Upper lobe of left lung (tissue), 4 donors: ENCODE results near the gene PLD3.
A peak's percentile ranks its signal among the peaks of the same experiment; 100 is the strongest.

Source experiments
- EP300 ChIP-seq, 4 donors: sonication (generic); formaldehyde crosslinking; IDR thresholded peaks; one replicate each; pipeline ENCODE4 v1.5.1; 2017; ENCODE audit warnings: antibody characterized with exemption in 4 of 4, control low read depth in 2 of 4
- POLR2A ChIP-seq, 4 donors: fragments of 450-650 bp; IDR thresholded peaks; one replicate each; pipeline ENCODE4 v1.5.1; 2016 to 2017; ENCODE audit warnings: antibody characterized with exemption in 4 of 4, mild to moderate bottlenecking in 2 of 4
- POLR2AphosphoS5 ChIP-seq, 2 donors: sonication (generic); formaldehyde crosslinking; IDR thresholded peaks; one replicate each; pipeline ENCODE4 v1.5.1; 2017; ENCODE audit warnings: antibody characterized with exemption in 2 of 2
- TF ChIP-seq, protein P1 (sequence below), 6 experiments: fragments of 450-650 bp in 4 of 6; fragments of 200-600 bp in 2 of 6; sonication (generic) in 2 of 6; IDR thresholded peaks; one replicate each; pipeline ENCODE4 v1.5.1; 2016 to 2019; ENCODE audit warnings: antibody characterized with exemption in 6 of 6

DNA sequence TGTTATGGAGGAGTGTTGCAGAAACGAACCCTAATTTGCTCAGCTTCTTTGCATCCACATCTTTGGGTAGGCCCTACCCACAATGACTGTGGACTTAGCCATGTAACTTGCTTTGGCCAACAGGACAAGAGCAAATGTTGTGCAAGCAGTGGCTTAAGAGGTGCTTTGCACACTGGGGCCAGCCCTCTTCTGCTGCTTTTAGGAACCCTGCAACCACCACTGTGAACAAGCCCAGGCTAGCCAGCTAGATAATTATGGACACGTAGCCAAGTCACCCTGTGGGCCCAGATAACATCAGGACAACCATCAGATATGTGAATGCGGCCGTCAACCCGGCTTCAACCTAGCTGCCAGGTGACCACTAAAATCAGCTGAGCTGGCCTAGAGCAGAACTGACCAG, 17.4 kb upstream of the PLD3 start:
- TF ChIP-seq, protein P1, sequence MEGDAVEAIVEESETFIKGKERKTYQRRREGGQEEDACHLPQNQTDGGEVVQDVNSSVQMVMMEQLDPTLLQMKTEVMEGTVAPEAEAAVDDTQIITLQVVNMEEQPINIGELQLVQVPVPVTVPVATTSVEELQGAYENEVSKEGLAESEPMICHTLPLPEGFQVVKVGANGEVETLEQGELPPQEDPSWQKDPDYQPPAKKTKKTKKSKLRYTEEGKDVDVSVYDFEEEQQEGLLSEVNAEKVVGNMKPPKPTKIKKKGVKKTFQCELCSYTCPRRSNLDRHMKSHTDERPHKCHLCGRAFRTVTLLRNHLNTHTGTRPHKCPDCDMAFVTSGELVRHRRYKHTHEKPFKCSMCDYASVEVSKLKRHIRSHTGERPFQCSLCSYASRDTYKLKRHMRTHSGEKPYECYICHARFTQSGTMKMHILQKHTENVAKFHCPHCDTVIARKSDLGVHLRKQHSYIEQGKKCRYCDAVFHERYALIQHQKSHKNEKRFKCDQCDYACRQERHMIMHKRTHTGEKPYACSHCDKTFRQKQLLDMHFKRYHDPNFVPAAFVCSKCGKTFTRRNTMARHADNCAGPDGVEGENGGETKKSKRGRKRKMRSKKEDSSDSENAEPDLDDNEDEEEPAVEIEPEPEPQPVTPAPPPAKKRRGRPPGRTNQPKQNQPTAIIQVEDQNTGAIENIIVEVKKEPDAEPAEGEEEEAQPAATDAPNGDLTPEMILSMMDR (IDR thresholded peaks at IDR 0.05): no peak
- no peak for TF ChIP-seq POLR2A (IDR thresholded peaks at IDR 0.05)
- no peak for TF ChIP-seq EP300 (IDR thresholded peaks at IDR 0.05)
- peak in 1 of 2 donors; percentile 12 for TF ChIP-seq POLR2AphosphoS5 (IDR thresholded peaks at IDR 0.05)
